Thyroid gland (tissue), 4 donors: Measurements from ENCODE around the gene GMCL2. TPM values are rescaled to one million over a fixed set of nuclear protein-coding genes. Genes with fewer than 3 reads are reported as not detected.
A peak's percentile ranks its signal among the peaks of the same experiment; 100 is the strongest.

Experiments used
- DNase-seq, 2 donors: peaks; one replicate each; pipeline ENCODE4 v3.0.0-alpha.2; 2019
- H3K27ac ChIP-seq, 3 donors: fragments of 200-600 bp; sonication (generic); 1 replicate in 2 of 3; 2 replicates in 1 of 3; pipeline ENCODE4 v1.5.1; 2016 to 2019; ENCODE audit warnings: mild to moderate bottlenecking in 1 of 3, moderate library complexity in 1 of 3
- H3K27me3 ChIP-seq: fragments of 200-600 bp; sonication (generic); one replicate; pipeline ENCODE4 v1.5.1; 2019
- H3K36me3 ChIP-seq, 2 donors: fragments of 200-600 bp; sonication (generic); one replicate each; pipeline ENCODE4 v1.5.1; 2016 to 2019
- H3K4me1 ChIP-seq, 2 donors: fragments of 200-600 bp; sonication (generic); one replicate each; pipeline ENCODE4 v1.5.1; 2017 to 2019
- H3K4me3 ChIP-seq, 3 donors: fragments of 200-600 bp; sonication (generic); replicated peaks in 1 of 3; 1 replicate in 2 of 3; 2 replicates in 1 of 3; pipeline ENCODE4 v1.5.1; 2016; ENCODE audit warnings: mild to moderate bottlenecking in 1 of 3
- H3K9me3 ChIP-seq: fragments of 200-600 bp; sonication (generic); one replicate; pipeline ENCODE4 v1.5.1; 2017
- CTCF ChIP-seq, 6 experiments: fragments of 200-600 bp in 3 of 6; fragments of 450-650 bp in 3 of 6; sonication (generic) in 3 of 6; IDR thresholded peaks; one replicate each; pipeline ENCODE4 v1.5.1; 2016 to 2019; ENCODE audit warnings: antibody characterized with exemption in 6 of 6, mild to moderate bottlenecking in 2 of 6, inconsistent platforms in 1 of 6, moderate library complexity in 1 of 6
- POLR2A ChIP-seq, 2 donors: fragments of 450-650 bp; IDR thresholded peaks; one replicate each; pipeline ENCODE4 v1.6.1; 2017; ENCODE audit warnings: antibody characterized with exemption in 2 of 2, mild to moderate bottlenecking in 2 of 2, moderate library complexity in 1 of 2
- WGBS, 2 donors: methylation state at CpG; one replicate each; pipeline ENCODE4 v1.1.5; 2017; 5-methylcytosine and 5-hydroxymethylcytosine counted together
- intact Hi-C: fragments of 100-400 bp; cut with DNase I; formaldehyde crosslinking; loops from one replicate; pipeline ENCODE4 v1.15.1; 2023
- total RNA-seq, 4 donors: library from RNA; depleted of rRNA; stranded (reverse); fragments of >200 nt; gene quantifications; one replicate each; pipeline ENCODE4 v1.2.3, GENCODE V29; 2016

GMCL2 gene
- total RNA-seq, 4 donors from 2014 or later, result not detected

DNA sequence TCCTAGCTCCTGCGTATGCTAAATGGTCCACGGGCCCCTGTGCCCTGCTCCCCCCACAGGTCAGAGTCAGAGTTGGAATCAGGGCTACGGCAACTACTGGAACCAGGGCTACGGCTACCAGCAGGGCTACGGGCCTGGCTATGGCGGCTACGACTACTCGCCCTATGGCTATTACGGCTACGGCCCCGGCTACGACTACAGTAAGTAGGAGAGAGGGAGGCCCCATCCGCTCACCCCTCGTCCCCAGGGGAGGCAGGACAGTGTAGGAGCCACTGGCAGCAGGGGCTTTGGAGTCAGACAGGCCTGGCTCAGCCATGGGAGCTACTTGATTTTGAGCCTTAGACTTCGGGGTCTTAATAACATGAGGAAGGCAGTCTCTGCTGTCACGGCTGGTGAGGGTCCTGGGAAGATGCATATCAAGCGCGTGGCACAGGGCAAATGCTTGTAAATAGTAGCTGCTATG lies 22.9 kb upstream of the GMCL2 start:
- DNase-seq, result no peak
- Histone ChIP-seq H3K27ac (no peak overlapping the region), H3K4me1 (peaks cover 21 to 26% of the 10 kb centered on the region in 2 donors), H3K9me3 (no peaks in the 10 kb centered on the region), H3K4me3 (no peak overlapping the region), H3K36me3 (peaks cover 67 to 80% of the 10 kb centered on the region in 2 donors), H3K27me3 (no peaks in the 10 kb centered on the region)
- 87 to 93% methylated on average over 8 to 18 of the region's 18 CpGs for WGBS, 2 donors
- intact Hi-C loops, result no loop called here
- TF ChIP-seq CTCF (IDR thresholded peaks at IDR 0.05) (no peak), POLR2A (IDR thresholded peaks at IDR 0.05) (no peak)

DNA sequence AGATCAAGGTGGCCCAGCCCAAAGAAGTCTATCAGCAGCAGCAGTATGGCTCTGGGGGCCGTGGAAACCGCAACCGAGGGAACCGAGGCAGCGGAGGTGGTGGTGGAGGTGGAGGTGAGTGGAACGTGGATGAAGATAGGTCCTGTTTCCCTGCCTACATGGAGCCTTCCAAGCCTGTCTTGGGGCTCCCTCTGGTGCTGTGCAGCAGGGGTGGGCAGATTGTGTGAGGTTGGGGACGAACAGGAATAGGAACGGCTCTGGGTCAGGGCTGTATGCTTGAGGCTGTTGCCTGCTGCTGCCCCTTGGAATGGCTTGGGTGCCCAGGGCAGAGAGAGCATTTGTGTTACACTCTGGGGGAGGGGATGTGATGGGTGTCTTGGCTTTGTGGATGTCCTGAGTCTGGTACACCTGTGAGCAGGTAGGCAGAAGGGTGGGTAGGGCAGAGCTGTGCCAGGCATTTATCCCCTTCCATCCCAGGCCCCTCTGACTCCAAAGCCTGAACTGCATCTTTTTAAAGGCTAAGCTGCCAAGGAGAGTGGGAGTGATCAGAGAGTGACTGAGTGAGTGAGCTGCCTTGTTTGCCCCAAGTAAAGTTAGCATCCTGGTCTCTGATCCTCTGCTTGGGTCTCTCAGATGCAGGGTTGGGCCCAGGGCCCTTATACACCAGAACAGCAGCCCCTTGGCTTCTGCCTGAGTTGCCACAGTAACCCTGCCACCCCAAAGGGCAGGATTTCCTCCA lies 22.3 kb upstream of the GMCL2 start:
- DNase-seq, result no peak
- H3K27ac ChIP-seq, result no peak overlapping the region
- H3K36me3 ChIP-seq, result peaks cover 61 to 74% of the 10 kb centered on the region in 2 donors
- 84 to 96% methylated on average over 8 of the region's 8 CpGs for WGBS, 2 donors
- no peak for TF ChIP-seq CTCF (IDR thresholded peaks at IDR 0.05)
- no peak for TF ChIP-seq POLR2A (IDR thresholded peaks at IDR 0.05)
- H3K4me1 ChIP-seq, result peaks cover 21 to 26% of the 10 kb centered on the region in 2 donors
- H3K9me3 ChIP-seq, result no peaks in the 10 kb centered on the region
- H3K4me3 ChIP-seq, result no peak overlapping the region
- intact Hi-C loops, result no loop called here
- H3K27me3 ChIP-seq, result no peaks in the 10 kb centered on the region

DNA sequence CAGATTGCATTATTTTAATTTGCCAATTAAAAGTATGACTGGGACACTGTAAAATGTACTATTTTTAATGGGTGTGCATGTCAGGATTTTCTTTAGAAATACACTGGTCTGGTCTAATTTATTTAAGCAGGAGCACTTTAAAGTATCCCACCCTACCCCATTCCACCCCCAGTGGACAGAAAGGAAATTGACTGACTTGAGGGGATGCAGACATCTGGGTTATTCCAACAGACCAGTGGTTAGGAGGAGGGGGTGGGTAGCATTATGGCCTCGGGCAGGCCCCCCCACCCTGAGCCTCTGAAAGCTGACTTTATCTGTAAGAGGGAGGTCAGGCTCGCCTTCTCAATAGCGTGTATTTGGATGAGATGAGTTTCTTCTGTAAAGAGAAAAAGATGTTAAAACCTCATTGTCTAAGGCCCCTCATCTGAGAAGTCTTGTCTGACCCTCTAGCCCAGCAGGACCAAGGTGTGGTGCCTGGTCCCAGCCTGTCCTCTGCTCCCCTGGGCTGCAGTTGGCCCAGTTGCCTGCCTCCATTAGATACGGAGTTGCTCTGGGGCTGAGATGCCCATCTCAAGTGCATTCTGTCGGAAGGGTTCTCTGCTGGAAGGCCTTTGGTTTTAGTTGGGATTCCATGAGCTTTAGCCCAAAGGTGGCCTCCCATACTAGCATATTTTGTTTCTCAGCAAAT lies 21.5 kb upstream of the GMCL2 start:
- H3K4me3 ChIP-seq, result no peak overlapping the region
- DNase-seq, result no peak
- no peaks in the 10 kb centered on the region for H3K27me3 ChIP-seq
- H3K27ac ChIP-seq, result no peak overlapping the region
- intact Hi-C loops, result no loop called here
- no peaks in the 10 kb centered on the region for H3K9me3 ChIP-seq
- H3K4me1 ChIP-seq, result peaks cover 21 to 26% of the 10 kb centered on the region in 2 donors
- peaks cover 61 to 66% of the 10 kb centered on the region in 2 donors for H3K36me3 ChIP-seq
- WGBS, 2 donors, result 74 to 90% methylated on average over 5 of the region's 5 CpGs
- no peak for TF ChIP-seq CTCF (IDR thresholded peaks at IDR 0.05)
- TF ChIP-seq POLR2A (IDR thresholded peaks at IDR 0.05), result no peak

DNA sequence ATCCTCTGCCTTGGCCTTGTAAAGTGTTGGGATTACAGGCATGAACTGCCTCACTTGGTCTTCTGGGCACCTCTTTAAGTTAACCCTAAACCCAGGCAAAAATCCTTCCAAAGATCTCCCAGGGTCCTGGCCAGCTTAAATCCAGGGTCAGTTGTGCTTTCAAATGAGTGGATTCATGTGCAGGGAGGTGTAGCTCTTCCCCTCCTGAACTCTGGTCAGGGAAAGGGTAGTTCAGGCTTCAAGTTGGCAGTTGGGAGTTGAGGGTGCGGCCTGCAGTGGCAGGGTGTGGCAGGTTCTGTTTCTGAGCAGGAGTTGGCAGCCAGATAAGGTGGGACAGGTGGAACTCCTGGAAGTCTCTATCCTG lies 20.7 kb upstream of the GMCL2 start:
- 100% methylated on average over 1 of the region's 1 CpG for WGBS, 2 donors
- TF ChIP-seq CTCF (IDR thresholded peaks at IDR 0.05) (no peak), POLR2A (IDR thresholded peaks at IDR 0.05) (no peak)
- no peak overlapping the region for H3K4me3 ChIP-seq
- no peak for DNase-seq
- peaks cover 21 to 26% of the 10 kb centered on the region in 2 donors for H3K4me1 ChIP-seq
- H3K27me3 ChIP-seq, result no peaks in the 10 kb centered on the region
- H3K36me3 ChIP-seq, result peaks cover 55 to 58% of the 10 kb centered on the region in 2 donors
- H3K9me3 ChIP-seq, result no peaks in the 10 kb centered on the region
- H3K27ac ChIP-seq, result peak overlapping the region in 1 of 3 donors; percentile 22
- intact Hi-C loops, result no loop called here
